ENCODE measurements around the gene CCR1.

DNA sequence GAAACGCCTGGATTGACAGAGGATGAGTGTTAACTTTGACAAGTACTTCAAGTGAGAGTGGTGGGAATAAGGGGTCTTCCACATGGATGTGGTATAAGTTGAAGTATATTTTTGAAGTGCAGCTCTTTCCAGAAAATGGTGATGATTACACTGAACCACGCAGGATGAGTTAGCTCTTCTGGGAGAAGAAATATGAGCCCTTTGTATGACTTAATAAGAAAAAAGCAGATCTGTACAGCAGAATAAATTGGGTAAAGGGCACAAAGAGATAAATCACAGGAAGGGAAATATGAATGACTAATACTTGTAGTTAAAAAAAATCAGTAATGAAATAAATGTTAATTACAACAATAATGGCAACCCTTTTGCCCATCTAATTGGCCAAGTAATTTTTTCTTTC lies 35.4 kb upstream of the CCR1 start:
- TF ChIP-seq, protein P1, sequence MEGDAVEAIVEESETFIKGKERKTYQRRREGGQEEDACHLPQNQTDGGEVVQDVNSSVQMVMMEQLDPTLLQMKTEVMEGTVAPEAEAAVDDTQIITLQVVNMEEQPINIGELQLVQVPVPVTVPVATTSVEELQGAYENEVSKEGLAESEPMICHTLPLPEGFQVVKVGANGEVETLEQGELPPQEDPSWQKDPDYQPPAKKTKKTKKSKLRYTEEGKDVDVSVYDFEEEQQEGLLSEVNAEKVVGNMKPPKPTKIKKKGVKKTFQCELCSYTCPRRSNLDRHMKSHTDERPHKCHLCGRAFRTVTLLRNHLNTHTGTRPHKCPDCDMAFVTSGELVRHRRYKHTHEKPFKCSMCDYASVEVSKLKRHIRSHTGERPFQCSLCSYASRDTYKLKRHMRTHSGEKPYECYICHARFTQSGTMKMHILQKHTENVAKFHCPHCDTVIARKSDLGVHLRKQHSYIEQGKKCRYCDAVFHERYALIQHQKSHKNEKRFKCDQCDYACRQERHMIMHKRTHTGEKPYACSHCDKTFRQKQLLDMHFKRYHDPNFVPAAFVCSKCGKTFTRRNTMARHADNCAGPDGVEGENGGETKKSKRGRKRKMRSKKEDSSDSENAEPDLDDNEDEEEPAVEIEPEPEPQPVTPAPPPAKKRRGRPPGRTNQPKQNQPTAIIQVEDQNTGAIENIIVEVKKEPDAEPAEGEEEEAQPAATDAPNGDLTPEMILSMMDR (IDR thresholded peaks at IDR 0.05; ENCODE audit: low read depth, low read length, poor library complexity, severe bottlenecking) = no peak
- no peak for TF ChIP-seq EZH2phosphoT487 (IDR thresholded peaks at IDR 0.05; ENCODE audit: borderline replicate concordance, low read length)
